Heart left ventricle (tissue), 16 donors: ENCODE measurements around the gene RAB36. TPM values are rescaled to one million over a fixed set of nuclear protein-coding genes. Genes with fewer than 3 reads are reported as not detected.

Experiments used
- ATAC-seq, 4 donors: fragments of 200-7000 bp; cut with Tn5 transposase; one replicate each; pipeline ENCODE4 v1.9.1; 2020 to 2022; ENCODE audit warnings: moderate library complexity in 4 of 4, mild to moderate bottlenecking in 3 of 4, moderate number of reproducible peaks in 1 of 4
- DNase-seq, 5 donors: peaks; one replicate each; pipeline ENCODE4 v3.0.0-alpha.2; 2020
- H3K27ac ChIP-seq, 12 donors: fragments of 200-600 bp; sonication (generic) in 4 of 12; one replicate each; pipeline versions ENCODE4 v1.5.0 to v1.8.0; 2016 to 2022; ENCODE audit warnings: mild to moderate bottlenecking in 2 of 12
- H3K27me3 ChIP-seq, 9 donors: fragments of 200-600 bp; sonication (generic) in 2 of 9; one replicate each; pipeline versions ENCODE4 v1.5.1 to v1.8.0; 2016 to 2022; ENCODE audit warnings: mild to moderate bottlenecking in 3 of 9
- H3K36me3 ChIP-seq, 9 donors: fragments of 200-600 bp; sonication (generic) in 2 of 9; one replicate each; pipeline versions ENCODE4 v1.5.0 to v1.8.0; 2018 to 2022; ENCODE audit warnings: mild to moderate bottlenecking in 2 of 9
- H3K4me1 ChIP-seq, 12 donors: fragments of 200-600 bp; sonication (generic) in 4 of 12; one replicate each; pipeline versions ENCODE4 v1.5.0 to v1.8.0; 2016 to 2022; ENCODE audit warnings: mild to moderate bottlenecking in 3 of 12
- H3K4me3 ChIP-seq, 12 donors: fragments of 200-600 bp; sonication (generic) in 4 of 12; one replicate each; pipeline versions ENCODE4 v1.5.0 to v1.8.0; 2017 to 2022; ENCODE audit warnings: mild to moderate bottlenecking in 9 of 12, moderate library complexity in 4 of 12
- H3K9me3 ChIP-seq, 12 donors: fragments of 200-600 bp; sonication (generic) in 4 of 12; one replicate each; pipeline versions ENCODE4 v1.5.0 to v1.8.0; 2016 to 2022; ENCODE audit warnings: mild to moderate bottlenecking in 1 of 12
- POLR2A ChIP-seq, 2 donors: fragments of 450-650 bp; IDR thresholded peaks; one replicate each; pipeline ENCODE4 v1.6.1; 2017; ENCODE audit warnings: antibody characterized with exemption in 2 of 2, mild to moderate bottlenecking in 2 of 2, moderate library complexity in 2 of 2
- WGBS, 4 donors: extraction: QIAGEN DNeasy Blood & Tissue Kit in 2 of 4; methylation state at CpG; one replicate each; pipeline versions ENCODE4 v1.1.5 to v1.1.7; 2013 to 2018; 5-methylcytosine and 5-hydroxymethylcytosine counted together
- intact Hi-C, 10 donors: fragments of 100-400 bp; cut with DNase I; formaldehyde crosslinking; loops; one replicate each; pipeline versions ENCODE4 v1.11.1 to v1.14.2; 2022
- long read RNA-seq, 3 donors: library from polyadenylated mRNA; unstranded; transcript quantifications; one replicate each; pipeline ENCODE4 v2.0.0, GENCODE V29; 2020 to 2021
- polyA plus RNA-seq, 2 donors: library from polyadenylated mRNA; stranded (reverse); fragments of 200-250 nt; gene quantifications; one replicate each; pipeline ENCODE4 v1.2.3, GENCODE V29; 2013
- total RNA-seq, 9 donors: library from RNA; depleted of rRNA in 2 of 9; stranded (reverse); fragments of >200 nt in 2 of 9; fragmentation: NEBNext Ultra II Directional in 3 of 9; extraction: Animal tissue kit (Norgen Biotek cat#: 25700) in 3 of 9; gene quantifications; one replicate each; pipeline versions ENCODE4 v1.1.0 to v1.2.4, GENCODE V29; 2016 to 2023
- TF ChIP-seq, protein P1 (sequence below), 12 donors: fragments of 200-600 bp; sonication (generic) in 4 of 12; IDR thresholded peaks; one replicate each; pipeline versions ENCODE4 v1.5.0 to v1.8.0; 2018 to 2022; ENCODE audit warnings: antibody characterized with exemption in 12 of 12, mild to moderate bottlenecking in 5 of 12
- donor health status: ischemic (EF 13 %, LVEDD 7.1; RV severe dilation, severe dysfunction).
- donor health status: healthy with polysubstance abuse.
- donor health status: DM: no; HTN: yes; CAD: no.
- donor health status: DM: no; HTN: no; CAD: no.
- donor health status: ischemic (EF 25% LVEDD 6.9; RV normal size, moderate dysfunction).
- donor health status: ischemic (EF 25% LVEDD 5.7; RV mildly dilated, moderate dysfunction).
- donor health status: healthy.
- donor health status: DM: yes; HTN: yes; CAD: no.
- donor health status: ischemic (EF 35%, LVEDD 5.7; RV mildly dilated, moderate dysfunction).
- donor health status: nonischemic (EF 11% LVEDD 7.7; RV severe dilation, severe dysfunction).
- donor health status: DM: yes; HTN: yes; CAD: no.
- donor health status: PGD.
- donor health status: ischemic (EF 29% LVEDD 5.4; RV normal size, mild dysfunction).
- donor health status: nonischemic (EF 23%, LVEDD 6.1; RV moderate dilation, normal function).

Gene RAB36
- 1 to 10 TPM in 2 of 9 donors, under 1 TPM in 7; 0.25 to 3.2 (median 0.54) TPM for total RNA-seq
- polyA plus RNA-seq = under 1 TPM; 0.11 to 0.55 TPM
- long read RNA-seq, donor 1, partial matches to known transcripts = 0 of 1 reads
- long read RNA-seq, donor 1, other reads (novel, unspliced or antisense) = 1 of 1 reads
- long read RNA-seq, donor 2 = 0 reads
- long read RNA-seq, donor 3 = 0 reads

GRCh38 chr22:23144932-23145877 is at the start of gene RAB36:
TSS of gene RAB36 (plus strand) at chr22:23145477. CDS start at chr22:23146617, 1,140 bp downstream.
- H3K4me3 ChIP-seq = peak within 1 kb of the TSS; percentile 14 to 62 (median 50)
- intact Hi-C loops = no loop called here
- H3K4me1 ChIP-seq = peaks cover 0 to 39% (median 24%) of the 10 kb centered on the region in 12 donors
- TF ChIP-seq, protein P1, sequence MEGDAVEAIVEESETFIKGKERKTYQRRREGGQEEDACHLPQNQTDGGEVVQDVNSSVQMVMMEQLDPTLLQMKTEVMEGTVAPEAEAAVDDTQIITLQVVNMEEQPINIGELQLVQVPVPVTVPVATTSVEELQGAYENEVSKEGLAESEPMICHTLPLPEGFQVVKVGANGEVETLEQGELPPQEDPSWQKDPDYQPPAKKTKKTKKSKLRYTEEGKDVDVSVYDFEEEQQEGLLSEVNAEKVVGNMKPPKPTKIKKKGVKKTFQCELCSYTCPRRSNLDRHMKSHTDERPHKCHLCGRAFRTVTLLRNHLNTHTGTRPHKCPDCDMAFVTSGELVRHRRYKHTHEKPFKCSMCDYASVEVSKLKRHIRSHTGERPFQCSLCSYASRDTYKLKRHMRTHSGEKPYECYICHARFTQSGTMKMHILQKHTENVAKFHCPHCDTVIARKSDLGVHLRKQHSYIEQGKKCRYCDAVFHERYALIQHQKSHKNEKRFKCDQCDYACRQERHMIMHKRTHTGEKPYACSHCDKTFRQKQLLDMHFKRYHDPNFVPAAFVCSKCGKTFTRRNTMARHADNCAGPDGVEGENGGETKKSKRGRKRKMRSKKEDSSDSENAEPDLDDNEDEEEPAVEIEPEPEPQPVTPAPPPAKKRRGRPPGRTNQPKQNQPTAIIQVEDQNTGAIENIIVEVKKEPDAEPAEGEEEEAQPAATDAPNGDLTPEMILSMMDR (IDR thresholded peaks at IDR 0.05) = no peak
- no peak for TF ChIP-seq POLR2A (IDR thresholded peaks at IDR 0.05)
- H3K27me3 ChIP-seq = peaks cover 0 to 13% (median 0%) of the 10 kb centered on the region in 9 donors
- H3K9me3 ChIP-seq = no peaks in the 10 kb centered on the region
- DNase-seq = peak; percentile 94 to 97 (median 97)
- 9 to 18% (median 11%) methylated on average over 30 to 62 of the region's 62 CpGs for WGBS, 4 donors
- peak within 1 kb of the TSS in 9 of 12 donors; percentile 38 to 81 (median 61) for H3K27ac ChIP-seq
- H3K36me3 ChIP-seq = no peaks in the 10 kb centered on the region
- ATAC-seq = peak; percentile 57 to 84 (median 82)

DNA sequence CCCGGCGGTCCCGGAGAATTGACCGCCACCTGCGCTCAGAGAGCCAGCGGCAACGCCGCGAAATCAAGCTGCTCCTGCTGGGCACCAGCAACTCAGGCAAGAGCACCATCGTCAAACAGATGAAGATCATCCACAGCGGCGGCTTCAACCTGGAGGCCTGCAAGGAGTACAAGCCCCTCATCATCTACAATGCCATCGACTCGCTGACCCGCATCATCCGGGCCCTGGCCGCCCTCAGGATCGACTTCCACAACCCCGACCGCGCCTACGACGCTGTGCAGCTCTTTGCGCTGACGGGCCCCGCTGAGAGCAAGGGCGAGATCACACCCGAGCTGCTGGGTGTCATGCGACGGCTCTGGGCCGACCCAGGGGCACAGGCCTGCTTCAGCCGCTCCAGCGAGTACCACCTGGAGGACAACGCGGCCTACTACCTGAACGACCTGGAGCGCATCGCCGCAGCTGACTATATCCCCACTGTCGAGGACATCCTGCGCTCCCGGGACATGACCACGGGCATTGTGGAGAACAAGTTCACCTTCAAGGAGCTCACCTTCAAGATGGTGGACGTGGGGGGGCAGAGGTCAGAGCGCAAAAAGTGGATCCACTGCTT is 49.4 kb upstream of the RAB36 start:
- TF ChIP-seq, protein P1 (IDR thresholded peaks at IDR 0.05) = no peak
- no peak for TF ChIP-seq POLR2A (IDR thresholded peaks at IDR 0.05)
- Histone ChIP-seq H3K36me3 (no peaks in the 10 kb centered on the region), H3K4me3 (no peak overlapping the region), H3K9me3 (no peaks in the 10 kb centered on the region), H3K27me3 (no peaks in the 10 kb centered on the region), H3K4me1 (peaks cover 0 to 29% (median 18%) of the 10 kb centered on the region in 12 donors), H3K27ac (no peak overlapping the region)
- no peak for DNase-seq
- ATAC-seq = no peak
- intact Hi-C loops = no loop called here
- 95 to 98% (median 97%) methylated on average over 40 to 45 of the region's 45 CpGs for WGBS, 4 donors

DNA sequence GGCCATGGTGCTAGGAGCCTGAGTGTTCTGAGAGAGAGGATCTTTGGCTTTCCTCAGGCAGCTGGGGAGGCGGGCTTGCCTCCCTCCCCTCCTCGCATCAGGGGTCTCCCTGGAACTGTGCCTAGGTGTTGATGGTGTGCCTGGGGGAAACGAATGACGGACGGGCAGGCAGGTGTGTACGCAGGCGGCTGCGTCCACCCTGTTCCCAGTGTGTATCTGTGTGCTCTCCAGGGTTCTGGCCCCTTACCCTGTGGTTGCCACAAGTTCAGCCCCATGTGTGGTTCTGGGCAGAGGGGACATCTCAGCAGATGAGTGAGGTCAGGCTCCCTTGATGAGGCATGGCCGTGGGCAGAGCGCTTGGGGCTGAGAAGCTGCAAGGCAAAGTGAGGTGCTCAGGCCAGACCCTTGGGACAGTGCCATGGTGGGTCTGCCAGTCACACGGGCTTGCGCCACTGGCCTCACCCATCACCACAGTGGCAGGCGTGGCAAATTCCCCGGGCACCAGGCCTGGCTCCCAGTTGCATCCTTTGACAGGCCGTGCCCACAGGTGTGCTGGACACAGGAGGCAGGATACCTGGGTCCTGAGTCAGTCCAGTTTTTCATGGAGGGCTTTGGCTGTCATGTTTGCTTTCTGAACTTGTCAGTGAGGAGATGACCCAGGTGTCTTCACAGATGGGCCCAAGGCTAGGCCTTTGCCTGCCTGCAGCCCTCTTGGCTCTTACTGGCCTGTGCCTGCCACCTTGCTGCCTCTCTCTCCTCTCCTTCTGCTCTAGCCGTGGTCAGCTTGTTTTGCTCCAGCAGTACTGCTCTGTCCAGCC is 47.7 kb upstream of the RAB36 start:
- H3K9me3 ChIP-seq = no peaks in the 10 kb centered on the region
- no peak for TF ChIP-seq POLR2A (IDR thresholded peaks at IDR 0.05)
- TF ChIP-seq, protein P1 (IDR thresholded peaks at IDR 0.05) = no peak
- intact Hi-C loops = no loop called here
- no peak for ATAC-seq
- peaks cover 0 to 29% (median 18%) of the 10 kb centered on the region in 12 donors for H3K4me1 ChIP-seq
- no peaks in the 10 kb centered on the region for H3K36me3 ChIP-seq
- WGBS, 4 donors = 95 to 97% (median 95%) methylated on average over 9 to 16 of the region's 16 CpGs
- no peak for DNase-seq
- H3K27ac ChIP-seq = peak overlapping the region in 5 of 12 donors; percentile 27 to 84 (median 47)
- no peak overlapping the region for H3K4me3 ChIP-seq
- no peaks in the 10 kb centered on the region for H3K27me3 ChIP-seq
